Transverse colon (tissue), 4 donors: ENCODE measurements around the gene PTH2. TPM values are rescaled to one million over a fixed set of nuclear protein-coding genes. Genes with fewer than 3 reads are reported as not detected.

Experiments used
- DNase-seq: peaks from one replicate; pipeline ENCODE4 v3.0.0-alpha.2; 2019
- H3K27ac ChIP-seq, 4 donors: fragments of 200-600 bp; sonication (generic); 2 replicates each; pipeline ENCODE4 v1.5.1; 2016 to 2018; ENCODE audit warnings: inconsistent platforms in 4 of 4
- H3K27me3 ChIP-seq: fragments of 200-600 bp; sonication (generic); 2 replicates; pipeline ENCODE4 v1.5.1; 2017; ENCODE audit warnings: inconsistent platforms
- H3K36me3 ChIP-seq, 4 donors: fragments of 200-600 bp; sonication (generic); 2 replicates each; pipeline ENCODE4 v1.5.1; 2017 to 2019; ENCODE audit warnings: inconsistent platforms in 4 of 4
- H3K4me1 ChIP-seq, 4 donors: fragments of 200-600 bp; sonication (generic); 2 replicates each; pipeline ENCODE4 v1.5.1; 2017 to 2020; ENCODE audit warnings: inconsistent platforms in 4 of 4
- H3K4me3 ChIP-seq, 4 donors: fragments of 200-600 bp; sonication (generic); 1 replicate in 1 of 4; 2 replicates in 3 of 4; pipeline versions ENCODE4 v1.5.1 to v1.6.1; 2017 to 2019; ENCODE audit warnings: inconsistent platforms in 4 of 4
- H3K9me3 ChIP-seq, 2 donors: fragments of 200-600 bp; sonication (generic); 2 replicates each; pipeline ENCODE4 v1.5.1; 2017 to 2019; ENCODE audit warnings: inconsistent platforms in 2 of 2
- CTCF ChIP-seq, 5 experiments: fragments of 200-600 bp in 3 of 5; fragments of 450-650 bp in 2 of 5; sonication (generic) in 3 of 5; IDR thresholded peaks; 1 replicate in 2 of 5; 2 replicates in 3 of 5; pipeline ENCODE4 v1.5.1; 2016 to 2017; ENCODE audit warnings: antibody characterized with exemption in 5 of 5, inconsistent platforms in 3 of 5, mild to moderate bottlenecking in 2 of 5, moderate library complexity in 1 of 5
- EP300 ChIP-seq: sonication (generic); formaldehyde crosslinking; IDR thresholded peaks from one replicate; pipeline ENCODE4 v1.6.1; 2017; ENCODE audit warnings: antibody characterized with exemption, low read depth
- POLR2A ChIP-seq: fragments of 450-650 bp; IDR thresholded peaks from one replicate; pipeline ENCODE4 v1.6.1; 2016; ENCODE audit warnings: antibody characterized with exemption, mild to moderate bottlenecking, moderate library complexity
- POLR2AphosphoS5 ChIP-seq, 3 donors: sonication (generic); formaldehyde crosslinking; IDR thresholded peaks; one replicate each; pipeline ENCODE4 v1.6.1; 2016; ENCODE audit warnings: antibody characterized with exemption in 3 of 3
- WGBS, 2 donors: methylation state at CpG; one replicate each; pipeline ENCODE4 v1.1.5; 2018; ENCODE audit warnings: low coverage in 1 of 2; 5-methylcytosine and 5-hydroxymethylcytosine counted together
- in situ Hi-C, 4 donors: fragments of 200-750 bp; cut with MboI; loops; one replicate each; pipeline versions ENCODE4 v1.15.0 to v1.15.1; 2017; ENCODE audit warnings: low sequenced_read_pairs in 3 of 4, low pct_ligation_motif_present in 1 of 4, low pct_unique_long_range_greater_than_20kb in 1 of 4
- intact Hi-C: fragments of 100-400 bp; cut with DNase I; formaldehyde crosslinking; loops from one replicate; pipeline ENCODE4 v1.15.1; 2023; ENCODE audit warnings: low total_unique reads
- total RNA-seq, 4 donors: library from RNA; depleted of rRNA; stranded (reverse); fragments of >200 nt; gene quantifications; one replicate each; pipeline ENCODE4 v1.1.0, GENCODE V29; 2016

Gene PTH2
- total RNA-seq, 4 donors from 2014 or later: not detected

DNA sequence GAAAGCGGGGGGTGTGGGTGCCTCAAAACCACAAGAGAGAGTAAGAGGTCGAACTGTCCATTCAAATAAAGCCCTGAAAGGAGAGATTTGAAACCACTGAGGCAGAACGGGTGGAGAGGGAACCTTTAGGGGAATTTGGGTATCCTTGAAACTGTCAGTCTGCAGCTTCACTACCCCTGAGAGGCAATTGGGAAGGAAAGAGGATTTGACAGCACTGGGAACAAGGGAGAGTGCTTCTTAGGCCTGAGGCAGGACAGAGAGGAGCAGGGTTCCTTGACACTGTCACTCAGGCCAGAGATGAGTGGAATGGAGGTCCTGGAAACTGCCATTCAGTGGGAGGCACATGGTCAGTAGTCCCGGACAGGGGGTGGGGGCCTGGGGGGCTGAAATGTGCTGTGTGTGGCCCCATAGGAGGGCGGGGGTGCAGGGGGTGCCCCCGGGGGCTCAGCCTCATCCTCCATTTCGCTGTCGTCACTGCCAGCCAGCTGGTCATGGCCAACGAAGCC, 7.0 kb upstream of the PTH2 start:
- TF ChIP-seq POLR2A (no peak), EP300 (no peak), POLR2AphosphoS5 (IDR thresholded peaks at IDR 0.05) (no peak), CTCF (IDR thresholded peaks at IDR 0.05) (no peak)
- Histone ChIP-seq H3K27ac (no peak overlapping the region), H3K4me1 (peaks cover 6 to 12% (median 11%) of the 10 kb centered on the region in 4 donors), H3K4me3 (no peak overlapping the region), H3K9me3 (no peaks in the 10 kb centered on the region), H3K27me3 (peaks cover 100% of the 10 kb centered on the region), H3K36me3 (no peaks in the 10 kb centered on the region)
- WGBS, 2 donors: 20 to 58% methylated on average over 1 to 7 of the region's 9 CpGs
- intact Hi-C loops (no loop called here), in situ Hi-C loops (no loop called here)
- DNase-seq: no peak

GRCh38 chr19:49428547-49429451, 5.6 kb upstream of the PTH2 start:
- Histone ChIP-seq H3K4me1 (peaks cover 6 to 12% (median 11%) of the 10 kb centered on the region in 4 donors), H3K4me3 (peak overlapping the region in 1 of 4 donors; percentile 12), H3K9me3 (no peaks in the 10 kb centered on the region), H3K36me3 (no peaks in the 10 kb centered on the region), H3K27ac (no peak overlapping the region), H3K27me3 (peaks cover 100% of the 10 kb centered on the region)
- no peak for DNase-seq
- WGBS, 2 donors: 15 to 19% methylated on average over 4 to 19 of the region's 29 CpGs
- intact Hi-C loops: no loop called here
- TF ChIP-seq POLR2A (no peak), CTCF (IDR thresholded peaks at IDR 0.05) (no peak), EP300 (no peak), POLR2AphosphoS5 (IDR thresholded peaks at IDR 0.05) (no peak)
- in situ Hi-C loops: no loop called here

GRCh38 chr19:49427855-49428546, 4.8 kb upstream of the PTH2 start:
- no peaks in the 10 kb centered on the region for H3K36me3 ChIP-seq
- H3K27ac ChIP-seq: no peak overlapping the region
- no peak for TF ChIP-seq CTCF (IDR thresholded peaks at IDR 0.05)
- no peak for TF ChIP-seq POLR2AphosphoS5 (IDR thresholded peaks at IDR 0.05)
- TF ChIP-seq EP300: no peak
- TF ChIP-seq POLR2A: no peak
- H3K4me1 ChIP-seq: peaks cover 6 to 20% (median 16%) of the 10 kb centered on the region in 4 donors
- peak overlapping the region in 1 of 4 donors; percentile 12 for H3K4me3 ChIP-seq
- peaks cover 100% of the 10 kb centered on the region for H3K27me3 ChIP-seq
- no peak for DNase-seq
- intact Hi-C loops: no loop called here
- in situ Hi-C loops: no loop called here
- WGBS, 2 donors: 3% methylated on average over 44 of the region's 45 CpGs; no CpG with 5 or more reads in 1 of the 2 donors
- no peaks in the 10 kb centered on the region for H3K9me3 ChIP-seq

DNA sequence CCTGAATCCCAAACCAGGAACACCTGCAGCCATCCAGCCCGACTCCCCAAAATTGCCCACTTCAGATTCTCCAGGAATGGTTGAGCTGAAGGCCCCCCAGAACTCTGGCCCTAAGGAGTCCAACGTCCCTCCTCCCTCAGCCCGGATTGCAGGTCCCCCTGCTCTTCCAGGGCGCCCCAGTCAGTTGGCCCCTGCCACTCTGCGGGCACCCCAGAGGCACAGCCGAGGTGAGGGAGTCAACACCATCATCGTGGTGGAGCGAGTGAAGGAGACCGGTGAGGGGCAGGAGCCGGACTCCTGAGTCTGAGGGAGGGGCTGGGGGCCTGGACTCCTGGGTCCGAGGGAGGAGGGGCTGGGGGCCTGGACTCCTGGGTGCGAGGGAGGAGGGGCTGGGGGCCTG, 4.1 kb upstream of the PTH2 start:
- H3K4me1 ChIP-seq: peaks cover 6 to 27% (median 22%) of the 10 kb centered on the region in 4 donors
- H3K36me3 ChIP-seq: no peaks in the 10 kb centered on the region
- no peak overlapping the region for H3K4me3 ChIP-seq
- H3K27me3 ChIP-seq: peaks cover 100% of the 10 kb centered on the region
- H3K9me3 ChIP-seq: no peaks in the 10 kb centered on the region
- 54% methylated on average over 12 of the region's 12 CpGs; no CpG with 5 or more reads in 1 of the 2 donors for WGBS, 2 donors
- in situ Hi-C loops (no loop called here), intact Hi-C loops (no loop called here)
- H3K27ac ChIP-seq: no peak overlapping the region
- DNase-seq: no peak
- no peak for TF ChIP-seq EP300
- TF ChIP-seq POLR2A: no peak
- no peak for TF ChIP-seq POLR2AphosphoS5 (IDR thresholded peaks at IDR 0.05)
- no peak for TF ChIP-seq CTCF (IDR thresholded peaks at IDR 0.05)
